ENCODE measurements around the gene FOSB. TPM values are rescaled to one million over a fixed set of nuclear protein-coding genes. Genes with fewer than 3 reads are reported as not detected.

FOSB gene
- total and polyA plus RNA-seq, 9 of the 15 experiments (the other 6 are each of a cell fraction or from before 2014, with no cell fraction given): 0.11 to 2.7 (median 0.73) TPM

GRCh38 chr19:45424191-45425058, 43.4 kb upstream of the FOSB start (continued):
- no peak for TF ChIP-seq ZNF431 (CRISPR knock-in tag; IDR thresholded peaks at IDR 0.05)
- TF ChIP-seq ZNF175 (CRISPR knock-in tag; IDR thresholded peaks at IDR 0.05; ENCODE audit: low read depth): no peak
- TF ChIP-seq FIP1L1 (IDR thresholded peaks at IDR 0.05; ENCODE audit: low read depth, low read length, poor library complexity, severe bottlenecking): no peak
- no peak for TF ChIP-seq ZNF318 (IDR thresholded peaks at IDR 0.05; ENCODE audit: borderline replicate concordance in 1 of 2, low read depth in 1 of 2)
- TF ChIP-seq SMARCA5 (IDR thresholded peaks at IDR 0.05): peak; percentile 88
- no peak for TF ChIP-seq CHD4 (IDR thresholded peaks at IDR 0.05; ENCODE audit: insufficient read depth, insufficient replicate concordance, low read depth, low read length, poor library complexity, severe bottlenecking)
- peak in 1 of 2 experiments; percentile 66 for TF ChIP-seq E2F6 (IDR thresholded peaks at IDR 0.05; ENCODE audit: borderline replicate concordance in 1 of 2, extremely low read depth in 1 of 2, insufficient read depth in 1 of 2, insufficient read length in 1 of 2, low read depth in 1 of 2, low read length in 1 of 2, poor library complexity in 1 of 2, severe bottlenecking in 1 of 2)
- TF ChIP-seq, protein P1, sequence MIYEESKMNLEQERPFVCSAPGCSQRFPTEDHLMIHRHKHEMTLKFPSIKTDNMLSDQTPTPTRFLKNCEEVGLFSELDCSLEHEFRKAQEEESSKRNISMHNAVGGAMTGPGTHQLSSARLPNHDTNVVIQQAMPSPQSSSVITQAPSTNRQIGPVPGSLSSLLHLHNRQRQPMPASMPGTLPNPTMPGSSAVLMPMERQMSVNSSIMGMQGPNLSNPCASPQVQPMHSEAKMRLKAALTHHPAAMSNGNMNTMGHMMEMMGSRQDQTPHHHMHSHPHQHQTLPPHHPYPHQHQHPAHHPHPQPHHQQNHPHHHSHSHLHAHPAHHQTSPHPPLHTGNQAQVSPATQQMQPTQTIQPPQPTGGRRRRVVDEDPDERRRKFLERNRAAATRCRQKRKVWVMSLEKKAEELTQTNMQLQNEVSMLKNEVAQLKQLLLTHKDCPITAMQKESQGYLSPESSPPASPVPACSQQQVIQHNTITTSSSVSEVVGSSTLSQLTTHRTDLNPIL (CRISPR knock-in tag; IDR thresholded peaks at IDR 0.05): no peak
- no peak for TF ChIP-seq TFE3 (CRISPR knock-in tag; IDR thresholded peaks at IDR 0.05)
- TF ChIP-seq, protein P2, sequence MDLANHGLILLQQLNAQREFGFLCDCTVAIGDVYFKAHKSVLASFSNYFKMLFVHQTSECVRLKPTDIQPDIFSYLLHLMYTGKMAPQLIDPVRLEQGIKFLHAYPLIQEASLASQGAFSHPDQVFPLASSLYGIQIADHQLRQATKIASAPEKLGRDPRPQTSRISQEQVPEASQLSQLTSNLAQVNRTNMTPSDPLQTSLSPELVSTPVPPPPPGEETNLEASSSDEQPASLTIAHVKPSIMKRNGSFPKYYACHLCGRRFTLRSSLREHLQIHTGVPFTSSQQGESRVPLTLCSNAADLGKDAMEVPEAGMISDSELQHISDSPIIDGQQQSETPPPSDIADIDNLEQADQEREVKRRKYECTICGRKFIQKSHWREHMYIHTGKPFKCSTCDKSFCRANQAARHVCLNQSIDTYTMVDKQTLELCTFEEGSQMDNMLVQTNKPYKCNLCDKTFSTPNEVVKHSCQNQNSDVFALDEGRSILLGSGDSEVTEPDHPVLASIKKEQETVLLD (IDR thresholded peaks at IDR 0.05): peak; percentile 74
- TF ChIP-seq KLF16 (IDR thresholded peaks at IDR 0.05): no peak
